GM10847 (cell line): ENCODE results near the gene FNDC3A.
A peak's percentile ranks its signal among the peaks of the same experiment; 100 is the strongest.

ENCODE experiments used
- POLR2A ChIP-seq: IDR thresholded peaks from 2 replicates; pipeline ENCODE4 v1.6.1; 2011; ENCODE audit not compliant: insufficient read length; ENCODE audit errors: extremely low read depth

FNDC3A gene

DNA sequence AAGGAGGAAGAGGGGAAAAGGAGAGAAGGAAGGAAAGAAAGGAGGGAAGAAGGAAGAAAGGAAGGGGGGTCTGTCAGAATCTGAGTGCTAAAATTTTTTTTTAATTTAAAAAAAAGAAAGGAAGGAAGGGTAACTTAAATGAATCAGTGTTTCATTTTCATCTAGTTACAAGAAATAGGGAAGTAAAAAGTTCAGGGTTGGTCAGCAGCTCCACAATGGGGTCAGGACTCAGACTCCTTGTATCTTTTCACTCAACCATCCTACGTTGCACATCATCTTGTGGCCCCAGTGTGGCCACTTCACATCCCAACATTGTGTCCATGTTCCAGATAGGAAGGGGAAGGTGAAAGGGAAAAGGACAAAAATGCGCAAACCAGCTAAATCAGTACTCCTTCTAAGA is 14.3 kb upstream of the FNDC3A start:
- TF ChIP-seq POLR2A = no peak

DNA sequence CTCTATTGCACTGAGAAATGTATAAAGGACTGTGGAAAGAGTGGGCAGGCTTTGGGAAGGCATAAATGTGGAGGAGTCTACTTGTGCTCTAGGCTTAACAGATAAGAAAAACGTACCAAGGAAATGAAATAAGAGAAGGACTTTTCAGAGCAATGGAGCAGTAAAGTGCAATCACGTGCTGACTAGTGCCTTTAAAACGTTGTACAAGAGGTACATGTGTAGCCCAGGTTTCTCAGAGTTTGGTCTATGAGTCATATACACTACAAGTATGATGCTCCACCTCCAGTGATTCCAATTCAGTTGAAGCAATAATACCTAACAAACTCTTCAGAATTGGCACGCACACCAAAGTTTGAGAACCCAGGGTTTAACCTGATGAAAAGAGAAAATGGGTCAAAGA is 13.4 kb upstream of the FNDC3A start:
- no peak for TF ChIP-seq POLR2A

DNA sequence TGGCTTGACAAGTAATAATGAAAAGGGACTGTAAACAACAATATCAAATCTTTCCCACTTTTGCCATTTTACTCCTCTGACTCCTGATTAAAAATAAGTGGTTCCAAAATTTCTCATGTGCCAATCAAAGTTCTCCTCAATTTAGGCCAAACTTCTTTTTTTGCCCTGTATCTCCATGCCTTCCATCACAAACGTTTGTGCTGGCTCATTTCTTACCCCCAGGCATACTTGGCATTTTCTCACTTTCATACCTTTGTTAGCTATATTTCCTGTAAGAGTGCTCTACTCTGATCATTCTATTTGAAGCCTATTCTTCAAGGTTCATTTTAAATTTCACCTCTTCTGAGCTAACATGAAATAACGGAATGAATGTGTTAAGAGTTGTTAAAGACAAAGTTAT is 10.0 kb upstream of the FNDC3A start:
- TF ChIP-seq POLR2A = no peak

DNA sequence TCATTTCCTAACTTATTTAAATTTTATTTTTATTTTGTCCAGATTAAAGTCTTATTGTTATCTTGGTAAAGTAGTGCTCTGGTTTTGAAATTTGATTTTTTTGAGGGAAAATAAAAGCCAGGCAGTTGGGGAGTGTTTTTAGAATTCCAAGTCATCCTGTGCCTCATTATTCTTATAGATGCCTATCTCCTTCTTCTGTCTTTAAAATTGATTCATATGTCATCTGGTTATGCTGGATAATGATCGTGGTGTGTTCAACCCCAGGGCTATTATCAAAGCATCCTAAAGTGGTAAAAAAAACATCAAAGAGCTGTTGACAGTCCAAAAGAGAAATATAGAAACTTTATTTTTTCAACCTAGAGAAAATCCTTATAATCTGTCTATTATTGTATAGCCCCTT is 6.0 kb upstream of the FNDC3A start:
- no peak for TF ChIP-seq POLR2A

DNA sequence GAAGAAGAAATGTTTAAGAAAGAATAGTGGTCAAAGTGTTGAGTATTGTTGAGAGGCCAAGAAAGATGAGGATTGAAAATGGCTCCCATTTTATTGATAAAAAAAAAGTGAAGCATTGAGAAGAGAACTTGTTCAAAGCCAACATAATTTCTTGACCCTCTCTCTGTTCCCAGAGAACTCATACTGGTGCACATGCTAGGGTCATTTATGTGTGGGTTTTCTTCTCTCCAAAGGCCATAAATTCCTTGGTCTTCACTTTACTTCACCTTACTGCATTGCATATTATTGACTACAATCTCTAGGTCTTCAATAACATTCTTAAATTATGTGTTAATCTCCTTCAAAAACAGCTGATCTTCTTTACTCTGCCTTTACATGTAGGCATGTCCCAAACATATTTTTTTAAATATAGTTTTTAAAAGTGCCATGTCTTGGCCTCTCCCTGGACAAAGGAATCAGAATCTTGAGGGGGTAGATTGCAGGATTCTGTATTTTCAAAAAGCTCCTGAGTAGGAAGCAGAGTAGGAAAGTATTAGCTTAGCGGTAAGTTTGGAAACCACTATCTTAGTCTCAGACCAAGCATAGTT is 1.8 kb upstream of the FNDC3A start:
- no peak for TF ChIP-seq POLR2A

DNA sequence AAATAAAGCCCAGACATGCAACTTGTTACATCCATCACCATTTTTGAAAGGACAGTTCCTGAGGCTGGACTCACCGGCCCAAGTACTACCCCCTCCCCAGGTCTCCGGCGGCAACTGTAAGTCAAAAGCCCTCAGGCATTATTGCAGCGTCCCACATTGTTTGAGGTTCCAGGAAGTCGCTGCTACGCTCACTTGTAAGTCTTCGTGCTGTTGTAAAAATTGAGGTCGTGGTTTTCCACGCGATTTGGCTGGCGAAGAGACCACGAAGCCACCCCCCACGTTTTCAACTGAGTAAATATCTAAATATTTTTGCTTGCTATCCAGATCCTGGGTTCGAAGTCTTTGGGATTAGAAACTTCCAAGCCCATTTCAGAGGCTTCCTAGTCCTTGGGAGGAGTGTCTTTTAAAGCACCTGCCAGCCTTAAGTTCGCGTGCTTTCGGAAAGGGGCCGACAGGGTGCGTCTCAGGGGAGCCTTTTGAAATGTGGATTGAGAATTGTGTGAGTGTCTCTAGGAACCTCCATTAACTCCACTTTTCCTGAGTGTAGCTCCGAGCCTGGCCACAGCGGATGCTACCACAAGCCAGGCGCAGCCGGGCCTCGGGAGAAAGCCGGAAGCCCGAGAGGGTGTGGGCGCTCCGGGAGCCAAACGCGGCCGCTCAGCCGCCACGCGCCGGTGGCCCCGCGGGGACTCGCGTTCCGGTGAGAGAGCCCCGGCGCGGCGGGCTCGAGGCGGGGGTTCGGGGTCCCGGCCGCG is 434 bp upstream of the FNDC3A start:
- TF ChIP-seq POLR2A = peak; percentile 62

DNA sequence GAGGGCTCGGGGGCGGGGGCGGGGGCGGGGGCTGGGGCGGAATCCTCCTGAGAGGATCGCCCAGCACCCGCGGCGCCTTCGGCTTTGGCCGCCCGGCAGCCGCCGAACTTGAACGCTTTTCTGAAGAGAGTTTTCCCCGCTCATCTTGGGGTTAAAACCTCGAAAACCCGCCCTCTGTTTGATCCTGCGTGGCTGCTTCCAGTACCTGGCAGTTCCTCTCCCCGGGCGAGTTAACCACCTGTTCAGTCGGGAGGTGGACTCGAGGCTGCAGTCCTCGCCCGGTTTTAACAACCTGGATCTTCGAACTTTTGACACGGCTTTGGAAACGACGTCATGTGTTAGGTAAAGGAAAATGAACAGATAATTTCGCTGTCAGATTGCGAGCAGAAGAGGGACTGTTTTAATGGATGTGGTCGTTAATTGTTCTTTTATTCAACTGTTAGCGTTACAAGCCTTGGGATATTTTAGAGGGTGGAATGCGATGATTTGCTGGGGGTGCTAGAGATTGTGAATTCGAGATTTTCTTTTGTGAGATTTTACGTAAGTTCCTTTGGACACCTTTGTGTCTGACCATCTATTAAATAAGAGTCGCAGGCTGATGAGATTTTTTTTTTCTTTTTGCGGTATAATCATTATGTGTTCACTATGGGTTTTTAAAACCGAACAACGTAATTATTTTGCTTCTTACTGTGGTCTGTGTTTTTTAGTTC is 1.0 kb downstream of the FNDC3A start:
- peak; percentile 34 for TF ChIP-seq POLR2A

DNA sequence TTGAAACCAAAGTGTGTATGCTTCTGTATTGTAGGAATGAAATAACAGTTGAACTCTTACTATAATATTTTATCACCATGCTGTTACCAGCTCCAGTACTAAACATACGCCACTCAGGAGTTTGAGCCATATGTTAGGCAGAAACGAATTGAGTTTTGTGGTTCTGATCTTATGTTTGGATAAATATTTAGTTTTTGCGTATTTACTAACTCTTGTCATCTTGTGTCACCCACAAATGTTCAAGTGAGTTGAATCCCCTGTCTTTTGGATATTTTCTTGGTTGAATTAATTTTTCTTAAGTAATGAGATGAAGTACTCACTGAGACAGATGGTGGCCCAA is 1.5 kb downstream of the FNDC3A start:
- no peak for TF ChIP-seq POLR2A

DNA sequence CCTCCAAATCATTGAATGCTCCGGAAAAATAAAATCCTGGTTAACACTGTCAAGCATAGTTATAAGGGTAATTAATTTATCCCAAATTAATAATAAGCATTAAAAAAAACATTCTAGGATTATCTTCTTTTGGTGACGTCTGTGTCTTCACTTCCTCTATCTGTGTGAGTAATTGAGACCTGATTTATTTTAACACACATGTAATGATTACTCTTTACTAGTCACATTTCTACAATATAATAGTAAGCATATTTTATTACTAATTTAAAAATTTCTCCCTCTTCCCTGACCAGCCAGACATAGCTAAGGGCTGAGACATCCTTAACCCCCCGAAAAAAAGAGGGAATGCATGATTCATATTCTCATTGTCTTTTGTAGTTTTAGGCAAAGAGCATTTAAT is 2.3 kb downstream of the FNDC3A start:
- TF ChIP-seq POLR2A = no peak

DNA sequence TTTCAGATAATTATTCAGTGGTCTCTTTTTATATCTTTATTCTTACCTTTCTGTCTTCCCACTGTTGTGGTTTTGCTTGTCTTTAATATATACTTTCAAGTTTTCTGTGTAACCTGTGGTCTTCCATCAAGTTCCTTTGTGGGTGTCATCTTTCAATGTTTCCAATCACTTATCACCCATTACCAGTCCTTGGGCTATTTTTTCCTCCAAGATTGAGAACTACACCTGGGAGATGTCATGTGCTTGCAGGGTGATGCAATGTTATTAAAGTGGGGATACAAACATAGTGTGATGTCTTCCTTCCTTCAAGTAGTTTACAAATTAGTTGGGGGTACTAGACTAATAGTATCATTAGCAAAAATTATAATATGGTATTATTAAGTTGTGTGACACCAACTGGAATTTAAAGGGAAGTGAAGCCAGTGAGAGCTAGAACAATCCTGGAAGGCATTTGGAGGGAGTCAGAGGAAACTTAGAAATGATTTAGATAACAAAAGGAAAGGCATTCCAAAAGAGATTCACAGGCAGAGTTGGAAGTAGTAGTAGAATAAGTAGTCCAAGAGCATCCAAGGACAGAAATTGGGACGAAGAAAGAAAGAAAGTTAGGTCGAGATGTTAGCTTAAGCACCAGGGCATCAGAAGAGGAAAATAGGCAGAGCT is 3.4 kb downstream of the FNDC3A start:
- no peak for TF ChIP-seq POLR2A

DNA sequence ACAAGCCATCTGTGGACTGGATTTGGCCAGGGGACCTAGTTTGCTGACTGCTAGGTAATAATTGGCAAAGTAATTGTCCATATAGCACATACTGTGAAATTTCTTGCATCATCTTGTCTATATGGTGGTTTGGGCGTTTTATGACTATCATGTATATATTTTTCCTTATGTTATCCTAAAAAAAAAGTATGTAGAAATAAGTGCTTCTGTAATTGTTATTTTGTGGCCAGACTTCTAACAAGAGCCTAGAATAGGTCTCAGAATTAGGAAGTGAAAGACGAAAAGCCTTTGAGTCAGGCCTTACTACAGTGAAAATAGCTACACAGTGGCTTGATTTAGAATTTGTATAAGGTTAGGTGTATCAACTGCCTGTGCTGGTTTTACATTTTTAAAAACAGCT is 4.2 kb downstream of the FNDC3A start:
- TF ChIP-seq POLR2A = no peak

DNA sequence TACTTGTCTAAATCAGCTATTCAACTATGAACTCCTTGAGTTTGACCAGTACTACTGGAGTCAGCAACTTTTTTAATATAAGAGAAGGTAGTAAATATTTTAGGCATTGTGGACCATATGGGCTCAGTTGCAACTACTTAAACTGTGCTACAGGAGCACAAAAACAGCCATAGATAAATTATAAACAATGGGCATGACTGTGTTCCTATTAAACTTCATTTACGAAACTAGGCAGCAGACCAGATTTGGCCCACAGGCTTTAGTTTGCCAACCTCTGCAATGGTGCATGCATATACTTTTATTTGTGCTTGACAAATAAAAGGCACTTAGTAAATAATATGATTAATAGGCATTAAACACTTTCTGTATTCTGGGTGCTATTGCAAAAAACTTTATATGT is 7.6 kb downstream of the FNDC3A start:
- no peak for TF ChIP-seq POLR2A

DNA sequence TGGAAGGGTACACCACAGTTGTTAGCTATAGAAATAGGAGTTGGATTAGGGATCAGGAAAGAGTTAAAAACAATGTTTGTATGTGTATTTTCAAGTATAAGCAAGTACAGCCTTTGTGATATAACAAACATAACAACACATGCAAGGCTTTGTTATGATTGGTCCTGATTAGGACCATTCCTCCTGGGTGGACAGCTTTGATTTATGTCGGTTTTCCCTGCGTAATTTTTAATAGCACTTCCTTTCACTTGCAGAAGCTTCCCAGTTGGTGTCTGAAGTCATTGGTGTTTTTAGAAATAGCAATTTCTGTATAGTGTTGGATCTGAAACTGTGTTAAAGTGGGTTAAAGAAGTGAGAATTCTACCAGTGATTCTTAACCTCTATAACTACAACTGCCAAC is 10.0 kb downstream of the FNDC3A start:
- TF ChIP-seq POLR2A = no peak

DNA sequence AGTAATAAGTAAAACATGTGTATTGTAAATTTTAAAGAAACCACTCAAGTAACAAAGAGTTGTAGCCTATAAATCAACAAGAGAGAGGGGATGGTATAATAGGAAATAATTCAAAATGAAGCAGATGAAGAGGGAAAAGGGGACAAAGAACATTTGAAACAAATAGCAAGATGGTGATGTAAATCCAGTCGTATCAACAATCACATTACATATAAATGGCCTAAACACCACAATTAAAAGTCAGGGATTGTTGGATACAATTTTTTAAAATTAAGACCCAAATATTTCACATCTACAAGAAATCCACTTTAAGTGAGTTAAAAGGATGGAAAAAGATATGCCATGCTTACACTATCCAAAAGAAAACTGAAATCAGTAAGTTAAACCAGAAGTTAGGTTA is 15.2 kb downstream of the FNDC3A start:
- no peak for TF ChIP-seq POLR2A

DNA sequence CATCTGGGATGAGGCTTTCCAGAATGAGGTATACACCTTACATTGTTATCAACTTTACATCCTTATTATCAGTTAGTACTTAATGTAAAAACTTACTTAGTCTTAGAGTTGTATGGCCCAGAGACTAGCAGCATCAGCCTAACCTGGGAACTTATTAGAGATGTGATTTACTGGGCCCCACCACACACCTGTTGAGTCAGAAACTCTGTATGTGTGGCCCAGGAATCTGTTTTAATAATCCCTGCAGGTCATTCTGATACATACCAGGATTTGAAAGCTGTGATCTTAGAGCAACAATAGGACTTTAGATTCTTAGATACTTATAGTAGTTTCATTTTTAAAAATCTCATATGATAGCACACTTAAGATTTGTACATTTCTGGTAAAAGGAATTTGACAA is 17.4 kb downstream of the FNDC3A start:
- TF ChIP-seq POLR2A = no peak

DNA sequence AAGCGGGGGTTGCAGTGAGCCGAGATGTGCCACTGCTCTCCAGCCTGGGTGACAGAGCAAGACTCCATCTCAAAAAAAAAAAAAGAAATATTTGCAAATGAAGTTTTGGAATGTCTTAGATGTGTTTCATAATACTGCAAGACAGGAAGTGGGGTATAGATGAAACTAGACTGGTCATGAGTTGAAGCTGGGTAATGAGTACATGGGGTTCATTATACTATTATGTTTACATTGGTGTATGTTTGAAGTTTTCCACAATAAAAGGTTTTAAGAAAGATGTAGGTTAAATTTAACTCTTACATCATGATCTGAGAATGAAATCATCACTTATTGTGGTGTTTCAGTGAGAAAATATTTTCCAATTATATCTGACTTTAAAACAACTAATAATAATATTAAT is 19.0 kb downstream of the FNDC3A start:
- TF ChIP-seq POLR2A = no peak
